Kasumi-1 (cell line): Measurements from ENCODE around the gene IP6K1.
"Not testable (repeated sequence)": the region's sequence is repeated elsewhere in the genome, so short reads cannot be mapped to it uniquely, and the experiment has no call there.

Experiments used
- DNase-seq, 2 experiments: peaks; one replicate each; lab custom pipeline; 2025; lab: John Stamatoyannopoulos, UW

Gene IP6K1

GRCh38 chr3:49786357-49787181 lies at the start of gene IP6K1:
Gene IP6K1, minus strand, starts transcription at chr3:49786542. Its CDS starts 38,502 bp downstream, at chr3:49748040.
- DNase-seq, result peak; percentile 99

GRCh38 chr3:49831341-49831740 lies 45.0 kb upstream of the IP6K1 start:
- DNase-seq, result peak; percentile 45 to 55

GRCh38 chr3:49826016-49826415 lies 39.7 kb upstream of the IP6K1 start:
- no peak for DNase-seq

DNA sequence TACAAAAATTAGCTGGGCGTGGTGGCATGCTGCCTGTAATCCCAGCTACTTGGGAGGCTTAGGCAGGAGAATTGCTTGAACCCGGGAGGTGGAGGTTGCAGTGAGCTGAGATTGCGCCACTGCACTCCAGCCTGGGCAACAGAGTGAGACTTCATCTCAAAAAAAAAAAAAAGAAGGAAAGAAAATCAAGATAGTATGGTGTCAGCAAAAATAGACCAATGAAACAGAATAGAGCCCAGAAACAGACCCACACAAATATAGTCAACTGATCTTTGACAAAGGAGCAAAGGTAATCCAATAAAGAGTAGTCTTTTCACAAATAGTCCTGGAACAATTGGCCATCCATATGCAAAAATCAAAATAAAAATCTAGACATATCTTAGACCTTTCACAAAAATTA lies 36.8 kb upstream of the IP6K1 start:
- DNase-seq, result not testable (repeated sequence)

GRCh38 chr3:49813497-49814174 lies 27.3 kb upstream of the IP6K1 start, which contains the start of gene UBA7:
Gene UBA7, minus strand, starts transcription at chr3:49813953. Its CDS starts 166 bp downstream, at chr3:49813787.
- peak; percentile 56 to 63 for DNase-seq

- no peak for DNase-seq
These were observed 26.7 kb upstream of the IP6K1 start for GRCh38 chr3:49812916-49813496.

- peak; percentile 80 to 83 for DNase-seq
These were observed 21.2 kb upstream of the IP6K1 start for GRCh38 chr3:49807431-49808114.

- DNase-seq, result peak in 1 of 2 experiments; percentile 55
These were observed 20.5 kb upstream of the IP6K1 start for GRCh38 chr3:49806850-49807249.

GRCh38 chr3:49805897-49806701 lies 19.8 kb upstream of the IP6K1 start:
- DNase-seq, result peak; percentile 95 to 96

GRCh38 chr3:49805367-49805782 lies 19.0 kb upstream of the IP6K1 start:
- peak; percentile 98 to 99 for DNase-seq

- DNase-seq, result peak; percentile 25 to 46
These were observed 18.0 kb upstream of the IP6K1 start for GRCh38 chr3:49804141-49805041.

DNA sequence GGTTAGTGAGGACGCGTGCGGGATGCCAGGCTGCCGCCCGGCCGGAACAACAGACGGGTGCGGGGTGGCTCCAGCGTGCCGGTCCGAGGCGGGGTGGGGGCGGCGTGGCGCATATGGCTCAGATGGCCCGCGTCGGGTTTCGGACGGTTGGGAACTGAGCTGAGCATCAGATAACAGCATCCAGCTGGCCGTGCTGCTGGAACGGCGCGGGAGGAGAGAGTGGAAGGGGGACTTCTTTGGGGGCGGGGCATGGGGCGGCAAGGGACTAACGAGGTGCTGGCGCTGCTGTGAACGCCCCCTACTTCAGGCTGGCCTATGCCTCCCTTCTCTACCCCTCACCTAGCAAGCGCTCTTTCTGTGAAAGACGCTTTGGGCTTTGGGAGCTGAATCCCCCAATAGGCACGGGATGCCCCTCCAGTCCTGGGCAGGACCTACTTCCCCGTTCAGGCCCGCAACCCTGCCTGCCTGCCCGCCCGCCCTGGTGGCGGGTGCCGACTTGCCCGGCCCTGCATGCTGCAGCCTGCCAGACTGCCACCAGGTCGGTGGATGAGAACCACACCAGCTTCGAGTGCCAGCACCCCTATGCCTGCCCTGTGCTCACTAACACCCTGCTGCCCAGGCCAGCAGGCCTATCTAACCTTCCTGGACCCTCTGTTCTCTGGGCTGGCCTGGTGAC lies 17.3 kb upstream of the IP6K1 start:
- DNase-seq, result peak; percentile 84 to 90

DNA sequence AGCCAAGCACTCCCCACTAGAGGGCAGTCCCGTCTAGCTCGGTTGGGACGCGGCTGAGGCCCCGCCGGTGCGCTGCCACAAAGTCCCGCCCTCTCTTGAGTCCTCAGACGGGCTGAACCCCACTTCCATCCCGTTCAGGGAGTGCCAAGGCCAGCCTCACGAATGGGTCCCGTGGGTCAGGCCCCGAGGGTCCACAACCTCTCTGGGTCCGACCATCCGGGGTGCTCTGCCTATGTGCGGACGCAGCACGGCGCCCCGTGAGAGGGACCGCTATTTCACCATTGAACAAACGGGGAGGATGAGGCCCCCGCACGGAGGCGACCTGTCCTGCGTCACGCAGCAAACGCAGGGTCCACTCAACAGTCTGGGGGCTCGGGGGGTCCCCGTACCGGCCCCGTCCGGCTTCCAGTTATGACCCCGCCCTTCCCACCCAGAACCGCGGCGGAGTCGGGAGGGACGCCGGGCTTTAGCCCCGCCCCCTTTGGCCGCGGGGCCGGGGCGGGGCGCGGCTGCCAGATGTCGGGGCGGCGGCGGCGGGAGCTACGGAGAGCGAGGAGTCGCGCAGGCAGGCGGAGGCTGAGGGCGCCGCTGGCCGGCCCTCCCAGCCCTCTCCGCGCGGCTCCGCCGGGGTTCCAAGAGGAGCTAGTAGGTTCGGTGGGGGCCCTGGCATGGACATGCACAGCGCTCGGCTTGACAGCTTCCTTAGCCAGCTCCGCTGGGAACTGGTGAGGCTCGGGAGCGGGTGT lies 16.6 kb upstream of the IP6K1 start, which contains the start of gene INKA1:
Gene INKA1, plus strand, starts transcription at position 543 of the 746 bp plus-strand sequence. Its CDS starts 132 bp downstream, at position 675.
- DNase-seq, result peak; percentile 87 to 88

GRCh38 chr3:49801160-49801559 lies 14.8 kb upstream of the IP6K1 start:
- DNase-seq, result no peak

GRCh38 chr3:49799761-49800160 lies 13.4 kb upstream of the IP6K1 start, which contains the start of gene CDHR4:
Gene CDHR4, minus strand, starts transcription at chr3:49799873. Its CDS starts 61 bp downstream, at chr3:49799812.
- no peak for DNase-seq

GRCh38 chr3:49799105-49799504 lies 12.8 kb upstream of the IP6K1 start:
- DNase-seq, result no peak

DNA sequence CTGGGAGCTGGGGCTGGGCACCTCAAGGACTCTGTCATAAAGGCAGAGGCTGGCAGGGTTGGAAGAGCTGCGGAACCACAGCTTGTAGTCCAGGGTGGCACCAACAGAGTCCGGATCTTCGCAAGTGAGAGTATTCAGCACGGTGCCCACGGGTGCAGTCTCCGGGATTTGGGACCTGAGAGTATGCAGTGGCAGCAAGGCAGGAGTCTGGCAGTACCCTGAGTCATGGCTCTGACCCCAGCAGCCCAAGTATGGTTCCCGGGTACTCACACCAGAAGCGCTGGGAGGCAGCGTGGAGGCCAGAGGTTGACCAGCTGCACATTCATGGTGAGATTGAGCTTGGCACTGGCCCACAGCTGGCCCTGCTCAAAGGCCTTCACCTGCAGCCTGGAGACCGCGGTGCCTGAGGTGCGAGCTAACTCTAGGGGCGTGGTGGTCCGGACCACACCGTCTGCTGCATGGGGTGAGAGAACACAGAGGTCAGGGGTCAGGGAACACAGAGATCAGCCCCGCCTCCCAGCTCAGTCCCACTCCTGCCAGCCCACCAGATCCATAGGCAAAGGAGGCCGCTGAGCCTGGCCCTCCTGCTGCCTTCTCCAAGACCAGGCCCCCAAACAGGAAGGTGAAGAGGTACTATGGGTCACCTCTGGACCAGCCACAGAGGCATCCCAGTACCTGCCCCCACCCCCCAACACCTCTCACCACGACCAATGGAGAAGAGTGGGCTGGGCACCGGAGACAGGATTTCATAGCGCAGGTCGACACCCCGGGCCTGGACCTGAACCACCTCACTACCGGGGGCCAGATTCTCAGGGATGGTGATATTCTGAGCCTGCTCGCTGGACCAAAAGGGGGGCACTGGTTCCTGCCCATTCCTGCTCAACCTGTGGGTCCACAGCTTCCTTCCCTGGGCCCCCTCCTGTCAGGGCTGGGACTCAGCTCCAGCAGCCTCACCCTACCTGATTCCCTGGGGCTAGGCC lies 8.9 kb upstream of the IP6K1 start:
- DNase-seq, result no peak
